Right lobe of liver (tissue), 6 donors: ENCODE measurements around the gene TPRG1L. TPM values are rescaled to one million over a fixed set of nuclear protein-coding genes. Genes with fewer than 3 reads are reported as not detected.

ENCODE experiments used
- ATAC-seq, 4 donors: fragments of 200-7000 bp; cut with Tn5 transposase; one replicate each; pipeline ENCODE4 v1.9.1; 2020; ENCODE audit warnings: mild to moderate bottlenecking in 4 of 4, moderate library complexity in 4 of 4
- DNase-seq, 3 donors: peaks; one replicate each; pipeline ENCODE4 v3.0.0-alpha.2; 2020
- H3K27ac ChIP-seq, 3 donors: fragments of 200-600 bp; one replicate each; pipeline ENCODE4 v1.8.0; 2022
- H3K27me3 ChIP-seq, 2 donors: fragments of 200-600 bp; one replicate each; pipeline ENCODE4 v1.8.0; 2022
- H3K36me3 ChIP-seq, 4 donors: fragments of 200-600 bp; sonication (generic) in 1 of 4; one replicate each; pipeline versions ENCODE4 v1.5.1 to v1.8.0; 2017 to 2022; ENCODE audit warnings: control low read depth in 1 of 4
- H3K4me1 ChIP-seq, 4 donors: fragments of 200-600 bp; sonication (generic) in 1 of 4; one replicate each; pipeline versions ENCODE4 v1.5.1 to v1.8.0; 2017 to 2022; ENCODE audit warnings: control low read depth in 1 of 4
- H3K4me3 ChIP-seq, 3 donors: fragments of 200-600 bp; one replicate each; pipeline ENCODE4 v1.8.0; 2022
- H3K9me3 ChIP-seq, 4 donors: fragments of 200-600 bp; sonication (generic) in 1 of 4; one replicate each; pipeline versions ENCODE4 v1.5.1 to v1.8.0; 2017 to 2022; ENCODE audit warnings: control low read depth in 1 of 4
- CTCF ChIP-seq, 4 donors: fragments of 200-600 bp in 3 of 4; fragments of 450-650 bp in 1 of 4; IDR thresholded peaks; one replicate each; pipeline versions ENCODE4 v1.5.1 to v1.8.0; 2016 to 2022; ENCODE audit warnings: antibody characterized with exemption in 4 of 4, mild to moderate bottlenecking in 2 of 4
- POLR2A ChIP-seq: fragments of 450-650 bp; IDR thresholded peaks from one replicate; pipeline ENCODE4 v1.6.1; 2017; ENCODE audit warnings: antibody characterized with exemption, mild to moderate bottlenecking
- WGBS: methylation state at CpG from one replicate; pipeline ENCODE4 v1.1.6; 2018; ENCODE audit warnings: low coverage, low lambda C conversion rate; ENCODE audit not compliant: insufficient coverage; ENCODE audit errors: missing lambda C conversion rate; 5-methylcytosine and 5-hydroxymethylcytosine counted together
- intact Hi-C, 2 donors: fragments of 100-400 bp; cut with DNase I; formaldehyde crosslinking; loops; one replicate each; pipeline versions ENCODE4 v1.11.2 to v1.14.1; 2022
- total RNA-seq, 6 experiments: library from RNA; depleted of rRNA in 2 of 6; stranded (reverse); fragments of >200 nt in 2 of 6; fragmentation: NEBNext Ultra II Directional in 3 of 6; extraction: Animal tissue kit (Norgen Biotek cat#: 25700) in 3 of 6; gene quantifications; one replicate each; pipeline versions ENCODE4 v1.1.0 to v1.2.4, GENCODE V29; 2016 to 2023
- donor health status: DM: no; HTN: yes; CAD: no.
- donor health status: DM: no; HTN: no; CAD: no.
- donor health status: DM: no; HTN: no; CAD: no.
- donor health status: DM: no; HTN: yes; CAD: no.
- donor health status: DM: no; HTN: yes; CAD: no.

Gene TPRG1L
- total RNA-seq, 6 experiments from 2014 or later = 42.5 to 54.6 (median 53.4) TPM

DNA sequence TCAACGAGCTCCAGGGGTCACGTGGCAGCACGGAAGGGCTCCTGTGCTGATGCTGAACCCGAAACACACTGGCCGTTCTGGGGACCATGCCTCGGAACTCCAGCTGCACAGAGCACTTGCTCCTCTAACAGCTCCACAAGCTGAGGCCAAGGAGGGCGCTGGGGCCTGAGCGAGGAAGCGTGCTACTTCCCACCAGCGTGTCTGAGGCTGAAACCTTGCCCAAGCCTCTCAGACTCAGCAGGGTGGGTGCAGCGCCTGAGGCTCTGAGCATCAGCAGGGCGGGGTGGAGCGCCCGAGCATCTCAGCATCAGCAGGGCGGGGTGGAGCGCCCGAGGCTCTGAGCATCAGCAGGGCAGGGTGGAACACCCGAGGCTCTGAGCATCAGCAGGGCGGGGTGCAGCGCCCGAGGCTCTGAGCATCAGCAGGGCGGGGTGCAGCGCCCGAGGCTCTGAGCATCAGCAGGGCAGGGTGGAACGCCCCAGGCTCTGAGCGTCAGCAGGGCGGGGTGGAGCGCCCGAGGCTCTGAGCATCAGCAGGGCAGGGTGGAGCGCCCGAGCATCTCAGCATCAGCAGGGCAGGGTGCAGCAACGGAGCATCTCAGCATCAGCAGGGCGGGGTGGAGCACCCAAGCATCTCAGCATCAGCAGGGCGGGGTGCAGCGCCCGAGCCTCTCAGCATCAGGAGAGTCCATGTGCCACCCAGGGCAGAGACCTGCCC is 15.5 kb downstream of the TPRG1L start:
- H3K36me3 ChIP-seq = peaks cover 0 to 32% (median 5%) of the 10 kb centered on the region in 4 donors
- H3K27me3 ChIP-seq = no peaks in the 10 kb centered on the region
- no peaks in the 10 kb centered on the region for H3K4me1 ChIP-seq
- no peaks in the 10 kb centered on the region for H3K9me3 ChIP-seq
- TF ChIP-seq POLR2A = no peak
- TF ChIP-seq CTCF (IDR thresholded peaks at IDR 0.05) = no peak
- H3K4me3 ChIP-seq = no peak overlapping the region
- 96% methylated on average over 5 of the region's 36 CpGs for WGBS
- no peak overlapping the region for H3K27ac ChIP-seq
- intact Hi-C loops = no loop called here
- DNase-seq = peak in 2 of 3 donors; percentile 35 to 39
- no peak for ATAC-seq

DNA sequence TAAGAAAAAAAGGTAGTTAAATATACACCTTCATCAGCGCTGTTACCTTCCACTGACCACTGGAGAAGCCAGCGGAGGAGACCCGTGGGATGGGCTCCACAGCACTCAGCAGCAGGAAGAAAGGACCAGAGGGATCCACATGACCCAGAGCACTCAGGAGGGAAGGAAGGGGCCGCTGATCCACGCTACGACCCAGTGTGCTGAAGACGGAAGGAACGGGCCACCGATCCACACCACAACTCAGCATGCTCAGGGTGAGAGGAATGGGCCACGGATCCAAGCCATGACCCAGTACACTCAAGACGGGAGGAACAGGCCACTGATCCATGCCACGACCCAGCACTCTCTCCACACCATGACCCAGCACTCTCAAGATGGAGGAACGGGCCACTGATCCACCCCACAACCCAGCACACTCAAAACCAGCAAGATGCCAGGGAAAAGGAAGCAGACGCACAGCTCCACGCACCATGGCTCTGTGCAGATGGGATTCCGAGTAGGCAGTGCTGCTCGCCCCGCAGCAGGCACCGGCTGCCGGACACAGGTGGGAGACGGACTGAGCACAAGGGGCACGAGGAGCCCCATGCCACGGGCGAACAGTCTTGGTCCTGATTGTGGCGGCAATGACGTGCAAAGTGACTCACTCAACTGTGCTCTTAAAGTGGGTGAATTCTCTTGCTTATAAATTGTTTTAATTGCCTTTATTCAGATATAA is 16.4 kb downstream of the TPRG1L start:
- no peak for TF ChIP-seq CTCF (IDR thresholded peaks at IDR 0.05)
- TF ChIP-seq POLR2A = no peak
- Histone ChIP-seq H3K4me3 (no peak overlapping the region), H3K27me3 (no peaks in the 10 kb centered on the region), H3K9me3 (no peaks in the 10 kb centered on the region), H3K36me3 (peaks cover 0 to 26% (median 4%) of the 10 kb centered on the region in 4 donors), H3K27ac (no peak overlapping the region), H3K4me1 (no peaks in the 10 kb centered on the region)
- peak in 2 of 3 donors; percentile 32 to 37 for DNase-seq
- intact Hi-C loops = no loop called here
- no peak for ATAC-seq
- WGBS = 97% methylated on average over 17 of the region's 26 CpGs

- TF ChIP-seq POLR2A (no peak), CTCF (IDR thresholded peaks at IDR 0.05) (no peak)
- 97% methylated on average over 11 of the region's 11 CpGs for WGBS
- DNase-seq (peak in 1 of 3 donors; percentile 13), ATAC-seq (no peak)
- intact Hi-C loops = no loop called here
- Histone ChIP-seq H3K27me3 (no peaks in the 10 kb centered on the region), H3K4me3 (no peak overlapping the region), H3K27ac (no peak overlapping the region), H3K36me3 (peaks cover 0 to 26% (median 2%) of the 10 kb centered on the region in 4 donors), H3K9me3 (no peaks in the 10 kb centered on the region), H3K4me1 (no peaks in the 10 kb centered on the region)
Observed at GRCh38 chr1:3641816-3642215, 17.0 kb downstream of the TPRG1L start.

DNA sequence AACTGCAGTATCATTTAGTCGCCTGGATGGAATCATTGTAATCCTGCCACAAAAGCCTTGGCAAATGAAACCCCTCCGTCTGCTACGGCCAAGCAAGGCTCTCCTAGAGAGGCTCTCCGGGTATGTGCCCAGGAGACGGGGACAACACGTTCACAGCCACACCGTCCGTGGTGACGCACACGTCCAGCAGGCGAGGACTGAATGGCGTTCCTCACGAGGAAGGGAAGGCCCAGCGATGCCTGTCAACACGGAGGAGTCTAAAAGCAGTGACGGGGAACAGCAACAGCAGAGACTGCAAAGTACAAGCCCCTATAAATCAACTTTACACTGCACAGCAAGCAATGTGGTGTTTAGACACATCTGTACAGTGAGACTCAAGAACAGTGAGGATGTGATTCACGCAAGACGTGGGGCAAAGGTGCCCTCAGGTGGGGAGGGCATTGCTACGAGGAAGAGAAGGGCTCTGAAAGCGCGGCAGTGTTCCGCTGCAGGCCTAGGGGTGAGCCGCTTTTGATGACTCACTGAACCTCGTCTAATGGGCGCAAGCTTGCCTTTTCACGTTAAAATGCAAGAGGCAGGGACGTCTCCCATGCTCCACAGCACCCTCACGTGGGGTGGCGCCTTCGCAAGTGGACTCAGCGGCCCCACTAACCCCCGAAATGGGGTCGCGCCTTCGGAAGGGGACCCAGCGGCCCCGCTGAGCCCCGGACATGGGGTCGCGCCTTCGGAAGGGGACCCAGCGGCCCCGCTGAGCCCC is 18.3 kb downstream of the TPRG1L start:
- TF ChIP-seq POLR2A = no peak
- no peak for TF ChIP-seq CTCF (IDR thresholded peaks at IDR 0.05)
- no peaks in the 10 kb centered on the region for H3K27me3 ChIP-seq
- ATAC-seq = no peak
- intact Hi-C loops = no loop called here
- no peak overlapping the region for H3K27ac ChIP-seq
- no peaks in the 10 kb centered on the region for H3K9me3 ChIP-seq
- H3K4me3 ChIP-seq = no peak overlapping the region
- peaks cover 0 to 18% (median 1%) of the 10 kb centered on the region in 4 donors for H3K36me3 ChIP-seq
- peak in 2 of 3 donors; percentile 39 to 40 for DNase-seq
- peaks cover 0 to under 1% (median 0%) of the 10 kb centered on the region in 4 donors for H3K4me1 ChIP-seq
- 95% methylated on average over 15 of the region's 43 CpGs for WGBS
